Activated T-cell treated with anti-CD3 and anti-CD28 coated beads, Interleukin-2, amount 50 U/mL, for 24 hours (primary cell): ENCODE measurements around the gene INPP5A.
A peak's percentile ranks its signal among the peaks of the same experiment; 100 is the strongest.

ENCODE experiments used
- DNase-seq: peaks from one replicate; pipeline ENCODE4 v3.0.0-alpha.2; 2020
- H3K27ac Mint-ChIP-seq: 2 replicates; pipeline ENCODE4 v1.8.0; 2020; ENCODE audit warnings: mild to moderate bottlenecking, mixed read lengths
- H3K27me3 Mint-ChIP-seq: 2 replicates; pipeline ENCODE4 v1.8.0; 2020; ENCODE audit warnings: mixed read lengths
- H3K36me3 Mint-ChIP-seq: 2 replicates; pipeline ENCODE4 v1.8.0; 2020; ENCODE audit warnings: low read depth, mixed read lengths
- H3K4me1 Mint-ChIP-seq: 2 replicates; pipeline ENCODE4 v1.8.0; 2020; ENCODE audit warnings: low read depth, mixed read lengths
- H3K4me3 Mint-ChIP-seq: 2 replicates; pipeline ENCODE4 v1.8.0; 2020; ENCODE audit warnings: mild to moderate bottlenecking, moderate library complexity, mixed read lengths
- H3K9me3 Mint-ChIP-seq: 2 replicates; pipeline ENCODE4 v1.8.0; 2020; ENCODE audit warnings: mixed read lengths

The INPP5A gene

GRCh38 chr10:132521041-132521465, 16.5 kb upstream of the INPP5A start:
- Mint-ChIP-seq H3K4me1 (no peaks in the 10 kb centered on the region), H3K36me3 (no peaks in the 10 kb centered on the region), H3K4me3 (no peak overlapping the region), H3K27ac (no peak overlapping the region), H3K27me3 (peaks cover 20% of the 10 kb centered on the region), H3K9me3 (no peaks in the 10 kb centered on the region)
- no peak for DNase-seq

- no peaks in the 10 kb centered on the region for H3K4me1 Mint-ChIP-seq
- H3K27ac Mint-ChIP-seq = no peak overlapping the region
Measured at GRCh38 chr10:132521466-132522102, 16.0 kb upstream of the INPP5A start.

GRCh38 chr10:132522521-132523411, 14.8 kb upstream of the INPP5A start:
- Mint-ChIP-seq H3K27me3 (peaks cover 18% of the 10 kb centered on the region), H3K4me3 (no peak overlapping the region), H3K4me1 (no peaks in the 10 kb centered on the region), H3K27ac (no peak overlapping the region), H3K36me3 (no peaks in the 10 kb centered on the region), H3K9me3 (no peaks in the 10 kb centered on the region)
- peak; percentile 25 for DNase-seq

More at GRCh38 chr10:132521466-132522102, 16.0 kb upstream of the INPP5A start:
- Mint-ChIP-seq H3K27me3 (peaks cover 18% of the 10 kb centered on the region), H3K4me3 (no peak overlapping the region), H3K9me3 (no peaks in the 10 kb centered on the region), H3K36me3 (no peaks in the 10 kb centered on the region)
- no peak for DNase-seq

- H3K4me1 Mint-ChIP-seq = no peaks in the 10 kb centered on the region
Measured at GRCh38 chr10:132523561-132524442, 13.8 kb upstream of the INPP5A start.

GRCh38 chr10:132524443-132525285, 12.9 kb upstream of the INPP5A start:
- no peak for DNase-seq
- Mint-ChIP-seq H3K4me3 (no peak overlapping the region), H3K4me1 (no peaks in the 10 kb centered on the region), H3K9me3 (no peaks in the 10 kb centered on the region), H3K36me3 (no peaks in the 10 kb centered on the region), H3K27ac (no peak overlapping the region), H3K27me3 (peaks cover 26% of the 10 kb centered on the region)

More at GRCh38 chr10:132523561-132524442, 13.8 kb upstream of the INPP5A start:
- no peak for DNase-seq
- no peaks in the 10 kb centered on the region for H3K36me3 Mint-ChIP-seq
- peaks cover 21% of the 10 kb centered on the region for H3K27me3 Mint-ChIP-seq
- H3K4me3 Mint-ChIP-seq = no peak overlapping the region
- H3K9me3 Mint-ChIP-seq = no peaks in the 10 kb centered on the region
- no peak overlapping the region for H3K27ac Mint-ChIP-seq

- Mint-ChIP-seq H3K36me3 (peaks cover under 1% of the 10 kb centered on the region), H3K27ac (no peak overlapping the region), H3K4me1 (no peaks in the 10 kb centered on the region), H3K4me3 (no peak overlapping the region), H3K27me3 (peaks cover 32% of the 10 kb centered on the region), H3K9me3 (peaks cover 8% of the 10 kb centered on the region)
- DNase-seq = no peak
Measured at GRCh38 chr10:132526676-132527075, 10.9 kb upstream of the INPP5A start.

- peaks cover 5% of the 10 kb centered on the region for H3K36me3 Mint-ChIP-seq
- no peak for DNase-seq
- H3K27ac Mint-ChIP-seq = no peak overlapping the region
- H3K4me3 Mint-ChIP-seq = no peak overlapping the region
- H3K27me3 Mint-ChIP-seq = peaks cover 26% of the 10 kb centered on the region
- H3K4me1 Mint-ChIP-seq = no peaks in the 10 kb centered on the region
- peaks cover 11% of the 10 kb centered on the region for H3K9me3 Mint-ChIP-seq
Measured at GRCh38 chr10:132527339-132528063, 10.1 kb upstream of the INPP5A start.

GRCh38 chr10:132528064-132528691, 9.4 kb upstream of the INPP5A start:
- H3K9me3 Mint-ChIP-seq = peaks cover 11% of the 10 kb centered on the region
- H3K27ac Mint-ChIP-seq = no peak overlapping the region
- H3K36me3 Mint-ChIP-seq = peaks cover 5% of the 10 kb centered on the region
- H3K27me3 Mint-ChIP-seq = peaks cover 26% of the 10 kb centered on the region
- H3K4me1 Mint-ChIP-seq = no peaks in the 10 kb centered on the region
- no peak overlapping the region for H3K4me3 Mint-ChIP-seq
- no peak for DNase-seq

- no peak overlapping the region for H3K4me3 Mint-ChIP-seq
- H3K36me3 Mint-ChIP-seq = peaks cover 5% of the 10 kb centered on the region
- no peak for DNase-seq
- H3K9me3 Mint-ChIP-seq = peaks cover 11% of the 10 kb centered on the region
- H3K27me3 Mint-ChIP-seq = peaks cover 22% of the 10 kb centered on the region
- H3K4me1 Mint-ChIP-seq = peaks cover 13% of the 10 kb centered on the region
- H3K27ac Mint-ChIP-seq = no peak overlapping the region
Measured at GRCh38 chr10:132532179-132532578, 5.4 kb upstream of the INPP5A start.

GRCh38 chr10:132532749-132533560, 4.6 kb upstream of the INPP5A start:
- peaks cover 13% of the 10 kb centered on the region for H3K4me1 Mint-ChIP-seq
- no peak overlapping the region for H3K27ac Mint-ChIP-seq
- H3K27me3 Mint-ChIP-seq = peaks cover 18% of the 10 kb centered on the region
- H3K36me3 Mint-ChIP-seq = peaks cover 5% of the 10 kb centered on the region
- peaks cover 11% of the 10 kb centered on the region for H3K9me3 Mint-ChIP-seq
- DNase-seq = no peak
- H3K4me3 Mint-ChIP-seq = no peak overlapping the region

GRCh38 chr10:132533571-132534260, 3.9 kb upstream of the INPP5A start:
- DNase-seq = no peak
- peaks cover 11% of the 10 kb centered on the region for H3K9me3 Mint-ChIP-seq
- peaks cover 19% of the 10 kb centered on the region for H3K4me1 Mint-ChIP-seq
- peaks cover 8% of the 10 kb centered on the region for H3K36me3 Mint-ChIP-seq
- H3K4me3 Mint-ChIP-seq = no peak overlapping the region
- no peak overlapping the region for H3K27ac Mint-ChIP-seq
- H3K27me3 Mint-ChIP-seq = peaks cover 14% of the 10 kb centered on the region
